Frontal cortex (tissue), 4 donors: ENCODE data around the gene CPT1A. TPM values are rescaled to one million over a fixed set of nuclear protein-coding genes. Genes with fewer than 3 reads are reported as not detected.

Source experiments
- DNase-seq, 2 donors: peaks; one replicate each; pipeline ENCODE4 v3.0.0; 2012; ENCODE audit warnings: low spot score in 2 of 2
- FAIRE-seq: peaks from 2 replicates; lab custom pipeline; 2012; peaks lifted over from hg19 to GRCh38; lab: Jason Lieb, UNC
- total RNA-seq: library from RNA; depleted of rRNA; stranded (reverse); fragments of >200 nt; gene quantifications from one replicate; pipeline ENCODE4 v1.2.3, GENCODE V29; 2014
- donor health status: control.
- donor health status: control.
- donor health status: control.

The CPT1A gene
- total RNA-seq, 1 donor from 2014 or later: 4.5 TPM

- no peak for FAIRE-seq
Measured at GRCh38 chr11:68835749-68836148, 6.0 kb downstream of the CPT1A start.

DNA sequence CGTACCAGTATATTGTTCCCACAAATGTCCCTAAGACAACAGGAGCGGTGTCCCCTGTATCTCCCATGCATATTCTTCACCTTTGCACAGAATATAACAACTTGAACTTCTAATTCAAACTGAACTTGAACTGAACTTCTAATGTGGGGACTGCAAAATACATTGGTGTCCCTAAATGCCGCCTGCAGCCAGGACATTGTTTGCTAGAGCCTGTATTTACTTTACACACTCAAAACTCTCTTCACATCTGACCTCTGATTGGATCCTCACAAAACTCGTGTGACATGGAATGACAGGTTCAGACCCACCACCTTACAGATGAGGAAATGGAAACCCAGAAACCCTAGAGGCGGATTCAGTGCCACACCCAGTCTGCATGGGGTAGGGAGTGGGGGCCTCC lies 6.4 kb downstream of the CPT1A start:
- no peak for DNase-seq
- no peak for FAIRE-seq

More at GRCh38 chr11:68835749-68836148, 6.0 kb downstream of the CPT1A start:
- no peak for DNase-seq

GRCh38 chr11:68832476-68833181 lies 9.1 kb downstream of the CPT1A start:
- DNase-seq (no peak), FAIRE-seq (no peak)

DNA sequence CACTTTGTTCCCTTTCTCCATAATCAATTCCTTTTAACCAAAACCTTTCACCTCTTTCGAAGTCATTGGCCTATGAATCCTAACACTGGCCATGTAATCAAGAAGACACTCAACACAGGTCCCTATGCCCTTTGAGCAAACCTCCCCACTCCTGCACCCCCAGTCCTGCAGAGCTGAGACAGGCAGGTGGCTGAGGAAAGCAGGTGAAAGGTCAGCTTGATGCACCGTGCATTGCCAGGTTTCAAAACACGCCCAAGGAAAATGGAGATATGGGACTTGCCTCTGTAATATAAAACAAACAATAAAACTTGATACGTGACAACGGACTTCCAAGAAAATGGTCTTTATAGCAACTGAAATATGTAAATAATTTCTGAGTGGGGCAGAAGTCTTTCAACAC lies 10.6 kb downstream of the CPT1A start:
- no peak for FAIRE-seq

DNA sequence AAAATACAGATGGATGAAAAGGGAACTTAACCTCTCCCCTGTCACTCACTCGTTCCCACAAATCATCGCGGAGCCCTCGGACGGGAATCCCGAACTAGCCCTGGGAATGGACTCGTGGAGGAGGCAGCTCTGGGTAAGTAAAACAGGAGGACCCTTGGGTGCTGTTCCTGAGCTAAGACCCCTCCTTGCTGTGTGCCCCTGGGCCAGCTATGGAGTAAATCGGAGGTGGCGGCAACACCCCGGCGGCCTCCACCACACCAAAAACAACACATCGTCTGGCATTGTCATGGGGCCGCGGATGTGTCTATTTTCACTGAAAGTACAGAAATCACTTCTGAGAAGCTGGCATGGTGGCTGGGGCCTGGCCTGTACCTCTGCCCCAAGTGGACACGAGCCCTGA lies 12.1 kb downstream of the CPT1A start:
- FAIRE-seq (no peak), DNase-seq (no peak)

More for the DNA sequence above, 10.6 kb downstream of the CPT1A start:
- no peak for DNase-seq

- DNase-seq (no peak), FAIRE-seq (no peak)
Measured at GRCh38 chr11:68828957-68829356, 12.8 kb downstream of the CPT1A start.

GRCh38 chr11:68828155-68828931 lies 13.4 kb downstream of the CPT1A start:
- FAIRE-seq: no peak
- DNase-seq: no peak

DNA sequence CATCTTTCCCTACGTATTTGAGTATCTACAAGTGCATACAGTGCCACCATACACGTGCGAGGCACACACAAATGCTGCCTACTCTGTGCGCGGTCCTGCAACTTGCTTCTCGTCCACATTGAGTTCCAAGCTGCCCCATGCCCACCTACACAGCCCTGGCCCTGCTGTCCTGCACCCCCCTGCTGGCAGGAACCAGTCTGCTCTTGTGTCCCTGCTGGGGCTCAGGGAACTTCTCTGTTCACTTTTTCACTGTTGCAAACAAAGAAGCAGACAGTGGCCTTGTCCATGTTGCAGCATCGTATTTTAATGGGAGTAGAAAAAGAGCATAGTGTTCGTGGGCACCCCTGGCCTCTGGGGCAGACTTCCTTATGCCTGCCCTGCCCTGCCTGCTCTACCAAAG lies 14.0 kb downstream of the CPT1A start:
- no peak for FAIRE-seq

DNA sequence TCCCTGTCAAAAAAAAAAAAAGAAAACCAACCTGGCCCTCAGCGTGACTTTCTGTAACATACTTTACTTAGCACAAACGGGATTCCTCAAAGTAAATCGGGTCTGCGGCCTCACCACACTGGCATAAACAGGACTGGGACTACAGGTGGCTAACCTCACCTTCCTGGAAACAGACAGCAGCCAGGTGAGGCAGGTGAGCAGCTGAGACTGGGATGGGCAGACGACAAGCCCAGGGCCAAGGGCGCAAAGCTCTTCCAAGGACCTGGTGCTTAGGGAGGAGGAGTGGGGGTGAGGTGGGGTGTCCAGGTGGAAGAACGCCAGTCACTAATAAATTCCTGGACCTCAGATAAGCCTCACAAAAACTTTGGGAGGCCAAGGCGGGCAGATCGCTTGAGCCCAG lies 15.0 kb downstream of the CPT1A start:
- DNase-seq (no peak), FAIRE-seq (no peak)

More for the DNA sequence above, 14.0 kb downstream of the CPT1A start:
- DNase-seq: no peak

DNA sequence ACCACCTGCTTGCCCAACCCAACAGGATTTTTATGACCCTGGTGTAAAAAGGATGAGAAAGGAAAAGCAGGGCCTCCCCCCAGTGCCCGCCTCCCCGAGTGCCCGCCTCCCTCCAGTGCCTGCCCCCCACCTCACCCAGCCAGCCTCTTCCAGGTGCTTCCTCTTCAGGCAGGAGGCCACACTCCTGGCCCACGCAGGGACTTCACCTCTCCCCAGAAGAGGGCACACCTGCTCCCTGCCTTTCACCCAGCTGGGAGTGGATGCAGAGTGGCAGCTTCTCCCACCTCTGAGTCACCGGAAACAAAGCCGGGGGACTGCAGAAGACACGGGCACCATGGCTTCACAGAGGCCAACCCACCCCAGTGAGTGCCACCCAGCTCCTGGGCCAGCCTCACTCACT lies 16.1 kb downstream of the CPT1A start:
- DNase-seq (no peak), FAIRE-seq (no peak)

DNA sequence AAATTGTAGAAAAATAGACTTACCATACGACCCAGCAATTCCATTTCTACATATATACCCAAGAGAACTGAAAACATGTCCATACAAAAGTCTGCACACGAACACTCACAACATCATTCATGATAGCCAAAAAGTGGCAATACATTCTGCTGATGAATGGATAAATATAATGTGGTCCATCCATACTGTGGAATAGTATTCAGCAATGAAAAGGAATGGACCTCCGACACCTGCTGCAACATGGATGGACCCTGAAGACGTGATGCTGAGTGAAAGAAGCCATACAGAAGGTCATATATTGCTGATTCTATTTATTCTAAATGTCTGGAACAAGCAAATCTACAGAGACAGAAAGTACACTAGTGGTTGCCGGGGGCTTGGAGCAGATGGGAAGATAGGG lies 19.2 kb downstream of the CPT1A start:
- no peak for DNase-seq
- no peak for FAIRE-seq

DNA sequence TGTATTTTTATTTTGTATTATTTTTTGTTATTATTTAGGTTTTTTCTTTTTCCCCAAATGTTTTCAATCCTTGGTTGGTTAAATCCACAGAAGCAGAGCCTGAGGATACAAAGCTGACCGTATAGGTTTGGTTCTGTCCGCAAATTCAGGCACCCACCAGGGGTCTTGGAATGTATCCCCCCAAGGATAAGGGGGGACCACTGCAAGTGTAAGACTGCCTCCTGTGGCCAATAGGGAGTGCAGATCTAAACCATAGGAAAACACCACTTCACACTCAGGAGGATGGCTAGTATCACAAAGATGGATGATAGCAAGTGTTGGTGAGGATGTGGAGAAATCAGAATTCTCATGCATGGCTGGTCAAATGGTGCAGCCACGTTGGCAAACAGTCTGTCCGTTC lies 20.0 kb downstream of the CPT1A start:
- FAIRE-seq (no peak), DNase-seq (no peak)

DNA sequence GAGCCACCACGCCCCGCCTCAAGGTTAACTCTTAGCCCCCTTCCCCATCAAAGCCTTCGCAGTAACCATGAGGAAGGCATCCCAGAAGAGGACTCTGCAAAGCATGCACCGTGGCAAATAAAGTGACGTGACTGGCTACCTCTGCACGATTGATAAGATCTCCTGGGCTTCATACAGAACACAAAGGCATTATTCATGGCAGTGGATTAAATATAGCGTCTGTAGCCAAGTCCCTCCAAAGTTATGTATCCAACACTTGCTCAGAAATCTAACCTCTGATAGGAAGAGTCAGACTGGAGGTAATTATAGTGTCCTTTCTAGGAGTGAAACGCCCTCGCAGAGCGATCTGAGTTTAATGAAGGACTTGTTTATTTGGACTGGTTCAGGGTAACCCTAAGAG lies 22.4 kb downstream of the CPT1A start:
- no peak for DNase-seq
- FAIRE-seq: no peak

- DNase-seq (no peak), FAIRE-seq (no peak)
Measured at GRCh38 chr11:68818181-68818580, 23.5 kb downstream of the CPT1A start.

GRCh38 chr11:68817554-68817953 lies 24.2 kb downstream of the CPT1A start:
- no peak for FAIRE-seq
- no peak for DNase-seq

- no peak for DNase-seq
- no peak for FAIRE-seq
Measured at GRCh38 chr11:68816917-68817419, 24.7 kb downstream of the CPT1A start.

DNA sequence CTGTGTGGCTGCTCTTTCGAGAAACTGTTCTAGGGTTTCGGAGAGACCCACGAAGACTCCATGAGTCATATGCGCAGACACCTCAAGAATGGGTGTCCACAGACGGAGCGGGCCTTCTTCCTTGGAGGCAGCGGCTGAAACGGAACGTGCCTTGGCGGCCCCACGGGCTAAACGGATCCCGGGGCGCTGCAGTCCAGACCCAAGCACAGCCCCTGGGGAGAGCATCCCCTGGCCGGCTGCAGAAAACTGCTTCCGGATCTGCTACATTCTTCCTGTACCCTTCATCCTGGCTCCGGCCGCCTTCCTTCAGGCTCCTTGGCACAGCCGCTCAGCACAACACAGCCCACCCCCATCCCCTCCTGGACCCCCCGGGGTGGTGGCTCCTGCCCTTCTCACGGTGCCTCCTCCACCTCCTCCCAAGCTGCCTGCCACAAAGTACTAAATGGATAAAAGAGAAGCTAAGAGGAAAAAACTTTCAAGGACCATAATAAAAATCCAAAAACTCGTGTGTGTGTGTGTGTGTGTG lies 25.4 kb downstream of the CPT1A start:
- DNase-seq (no peak), FAIRE-seq (no peak)

DNA sequence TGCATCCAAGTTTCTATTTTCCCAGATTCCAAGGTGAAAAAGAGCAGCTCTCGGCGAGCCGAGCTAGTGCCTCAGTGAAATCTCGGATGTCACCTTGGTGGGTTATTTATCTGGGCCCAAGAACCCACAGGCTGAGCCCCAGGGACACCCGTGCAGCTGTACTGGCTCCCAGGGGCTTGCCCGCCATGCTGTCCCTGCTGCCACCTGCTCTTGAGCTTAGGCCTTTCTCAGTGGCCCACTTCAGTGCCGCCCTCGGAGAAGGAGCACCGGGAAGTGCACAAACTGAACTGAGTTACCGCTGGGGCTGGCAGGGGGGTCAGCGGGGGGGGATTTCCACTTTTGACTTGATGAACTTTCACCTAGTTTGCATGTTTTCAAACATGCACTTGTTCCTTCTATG lies 27.9 kb downstream of the CPT1A start:
- no peak for DNase-seq
- no peak for FAIRE-seq

- no peak for FAIRE-seq
- no peak for DNase-seq
Measured at GRCh38 chr11:68812526-68812925, 29.2 kb downstream of the CPT1A start.

- FAIRE-seq (no peak), DNase-seq (no peak)
Measured at GRCh38 chr11:68810164-68810563, 31.6 kb downstream of the CPT1A start.

- FAIRE-seq: no peak
- DNase-seq: no peak
Measured at GRCh38 chr11:68809506-68809905, 32.2 kb downstream of the CPT1A start.
